Hematopoietic multipotent progenitor cell treated with erythropoietin and hydrocortisone succinate and interleukin-3 and kit ligand, for 15 days (in vitro differentiated cells): ENCODE measurements around the gene CCN5.
A peak's percentile ranks its signal among the peaks of the same experiment; 100 is the strongest.

Experiments
- DNase-seq: peaks from one replicate; pipeline ENCODE4 v3.0.0-alpha.2; 2015; ENCODE audit warnings: low spot score

Gene CCN5

DNA sequence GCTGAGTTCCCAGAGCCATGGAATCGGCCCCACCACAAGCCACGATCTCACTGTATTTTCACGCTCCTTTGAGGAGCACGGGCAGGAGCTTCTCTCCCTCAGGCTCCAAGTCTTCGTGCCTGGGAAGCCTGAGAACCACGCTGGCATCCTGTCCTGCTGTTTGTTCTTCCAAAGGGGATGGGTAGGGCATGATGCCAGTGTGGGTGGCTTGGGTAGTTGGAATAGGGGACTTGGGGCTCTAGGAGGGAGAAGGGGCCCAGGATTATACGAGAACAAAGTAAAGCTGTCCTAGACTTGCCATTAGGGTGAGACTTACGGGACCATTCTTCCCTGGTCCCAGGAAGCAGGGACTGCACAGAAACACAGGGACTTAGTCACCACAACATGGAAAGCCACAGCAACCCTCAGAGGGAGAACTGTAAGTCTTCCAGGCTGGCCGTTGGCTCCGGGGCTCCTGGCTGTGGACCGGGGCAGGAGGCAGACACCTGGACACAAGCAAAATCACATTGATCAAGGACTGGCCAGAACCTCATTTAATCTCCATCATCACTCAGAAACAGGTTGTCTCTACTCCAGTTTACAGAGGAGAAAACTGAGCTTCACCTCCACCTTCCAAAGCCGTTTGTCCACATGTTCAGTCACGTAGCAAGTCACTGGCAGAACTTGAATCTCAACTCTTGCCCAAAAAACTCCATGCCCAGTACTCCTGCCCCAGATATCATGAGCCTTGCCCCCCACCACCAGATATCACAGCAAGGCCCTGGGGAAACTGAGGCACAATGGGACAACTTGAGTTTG is 1.3 kb downstream of the CCN5 start:
- DNase-seq = no peak

DNA sequence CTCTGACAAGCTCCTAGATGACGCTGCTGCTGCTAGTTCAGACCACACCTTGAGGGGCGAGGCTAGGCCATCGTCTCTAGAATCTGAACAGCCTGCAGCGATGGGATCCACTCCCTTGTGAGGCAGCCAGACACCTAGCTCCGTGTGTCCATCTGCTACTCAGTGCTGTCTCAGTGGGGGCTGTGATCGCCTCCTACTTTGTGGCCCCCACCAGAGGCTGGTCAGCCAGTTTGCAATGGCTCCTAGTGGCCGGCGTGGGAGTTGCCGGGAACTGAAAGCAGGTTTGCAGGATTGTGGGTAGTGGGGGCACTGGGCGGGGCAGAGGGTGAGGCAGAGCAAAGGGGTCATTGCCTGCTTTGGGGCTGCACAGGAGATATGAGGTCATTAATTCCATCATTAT is 2.8 kb downstream of the CCN5 start:
- DNase-seq = no peak

DNA sequence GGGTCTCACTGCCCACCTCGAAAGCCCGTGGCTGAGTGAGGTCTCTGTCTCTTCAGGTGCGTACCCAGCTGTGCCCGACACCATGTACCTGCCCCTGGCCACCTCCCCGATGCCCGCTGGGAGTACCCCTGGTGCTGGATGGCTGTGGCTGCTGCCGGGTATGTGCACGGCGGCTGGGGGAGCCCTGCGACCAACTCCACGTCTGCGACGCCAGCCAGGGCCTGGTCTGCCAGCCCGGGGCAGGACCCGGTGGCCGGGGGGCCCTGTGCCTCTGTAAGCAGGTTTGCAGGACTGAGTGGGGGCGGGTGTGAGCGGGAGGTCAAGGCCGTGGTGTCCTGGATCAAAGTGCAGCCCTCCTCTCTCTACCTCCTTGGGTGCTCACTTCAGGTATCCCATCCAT is 4.7 kb downstream of the CCN5 start:
- no peak for DNase-seq

DNA sequence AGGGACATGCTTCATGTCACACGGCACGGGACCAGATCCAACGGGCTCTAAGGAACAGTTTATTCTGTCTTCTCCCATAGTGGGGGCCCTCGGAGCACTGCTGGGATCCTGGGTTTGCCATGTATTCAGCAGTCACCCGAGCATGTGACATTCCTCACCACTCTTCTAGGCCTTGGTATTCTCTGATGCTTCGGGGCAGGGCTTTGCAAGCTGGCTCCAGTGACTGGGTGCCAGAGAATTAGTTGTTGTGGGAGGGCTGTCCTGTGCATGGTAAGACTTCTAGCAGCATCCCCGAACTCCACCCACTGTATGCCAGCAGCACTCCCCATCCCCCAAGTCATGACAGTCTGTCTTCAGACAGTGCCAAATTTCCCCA is 5.4 kb downstream of the CCN5 start:
- no peak for DNase-seq

DNA sequence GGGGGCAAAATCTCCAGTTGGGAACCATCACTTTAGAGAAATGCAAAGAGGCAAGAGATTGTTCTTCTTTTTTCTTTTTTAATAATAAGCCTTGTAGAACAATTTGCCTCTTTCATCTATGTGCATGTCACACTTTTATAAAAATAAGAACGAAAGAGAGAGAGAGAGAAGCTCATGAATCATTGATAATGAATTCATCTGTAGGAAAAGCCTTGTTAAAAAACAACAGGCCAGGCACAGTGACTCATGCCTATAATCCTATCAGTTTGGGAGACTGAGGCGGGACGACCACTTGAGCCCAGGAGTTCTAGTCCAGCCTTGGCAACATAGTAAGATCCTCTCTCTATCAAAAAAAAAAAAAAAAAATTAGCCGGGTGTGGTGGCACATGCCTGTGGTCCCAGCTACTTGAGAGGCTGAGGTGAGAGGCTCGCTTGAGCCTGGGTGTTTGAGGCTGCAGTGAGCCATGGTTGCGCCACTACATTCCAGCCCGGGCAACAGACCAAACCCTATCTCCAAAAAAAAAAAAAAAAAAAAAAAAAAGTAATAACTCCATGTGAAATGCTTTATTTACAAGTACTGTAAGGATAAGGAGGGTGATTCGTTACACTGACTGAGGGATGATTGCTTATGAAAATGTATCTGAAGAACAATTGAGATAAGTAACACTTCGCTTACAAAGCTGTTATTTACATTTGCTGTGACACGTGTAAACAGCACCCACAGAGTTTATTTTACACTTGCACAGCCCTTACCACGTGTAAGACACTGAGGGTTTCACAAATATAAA is 6.0 kb downstream of the CCN5 start:
- no peak for DNase-seq

DNA sequence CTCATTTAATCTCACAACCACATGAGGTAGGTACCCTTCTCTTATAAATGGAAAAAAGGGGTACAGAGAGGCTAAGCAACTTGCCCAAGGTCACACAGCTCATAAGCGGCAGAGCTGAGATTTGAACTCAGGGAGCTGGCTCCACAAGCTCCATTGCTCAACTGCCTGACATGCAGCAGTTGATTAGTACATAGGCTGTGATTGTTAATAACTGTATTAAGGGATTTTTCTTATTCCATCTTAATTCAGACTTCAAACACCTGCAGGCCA is 6.6 kb downstream of the CCN5 start:
- DNase-seq = no peak

DNA sequence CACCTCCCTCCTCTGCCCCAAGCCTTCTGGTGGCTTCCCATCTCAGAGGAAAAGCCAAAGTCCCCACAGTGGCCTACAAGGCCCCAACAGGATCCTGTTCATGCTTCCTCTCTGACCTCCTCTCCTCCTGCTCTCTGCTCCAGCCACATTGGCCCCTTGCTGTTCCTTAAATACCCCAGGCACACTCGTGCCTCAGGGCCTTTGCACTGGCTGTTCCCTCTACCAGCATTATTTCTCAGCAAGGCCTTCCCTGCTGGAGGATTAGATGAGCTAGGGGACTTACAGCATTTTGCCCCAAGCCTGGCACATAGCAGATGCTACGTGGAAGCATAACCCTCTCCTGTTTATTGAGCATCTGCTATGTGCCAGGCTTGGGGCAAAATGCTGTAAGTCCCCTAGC is 7.8 kb downstream of the CCN5 start:
- DNase-seq = no peak

DNA sequence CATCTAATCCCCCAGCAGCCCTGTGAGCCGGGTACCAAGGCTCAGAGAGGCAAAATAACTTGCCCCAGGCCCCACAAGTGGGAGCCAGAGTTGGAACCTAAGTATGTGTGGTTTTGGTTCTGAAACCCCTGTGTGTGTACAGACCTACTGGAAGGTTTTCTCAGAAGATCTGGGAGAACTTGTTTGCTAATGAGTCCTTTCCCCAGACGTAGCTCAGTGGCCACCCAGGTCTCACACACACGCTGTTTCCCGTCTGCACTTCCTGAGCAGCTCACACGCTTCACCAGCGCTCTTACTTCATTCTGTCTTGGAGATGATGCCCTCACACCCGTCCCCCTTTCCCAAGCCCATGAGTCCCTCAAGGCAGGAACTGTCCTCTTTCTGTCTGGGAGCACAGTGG is 8.2 kb downstream of the CCN5 start:
- DNase-seq = no peak

DNA sequence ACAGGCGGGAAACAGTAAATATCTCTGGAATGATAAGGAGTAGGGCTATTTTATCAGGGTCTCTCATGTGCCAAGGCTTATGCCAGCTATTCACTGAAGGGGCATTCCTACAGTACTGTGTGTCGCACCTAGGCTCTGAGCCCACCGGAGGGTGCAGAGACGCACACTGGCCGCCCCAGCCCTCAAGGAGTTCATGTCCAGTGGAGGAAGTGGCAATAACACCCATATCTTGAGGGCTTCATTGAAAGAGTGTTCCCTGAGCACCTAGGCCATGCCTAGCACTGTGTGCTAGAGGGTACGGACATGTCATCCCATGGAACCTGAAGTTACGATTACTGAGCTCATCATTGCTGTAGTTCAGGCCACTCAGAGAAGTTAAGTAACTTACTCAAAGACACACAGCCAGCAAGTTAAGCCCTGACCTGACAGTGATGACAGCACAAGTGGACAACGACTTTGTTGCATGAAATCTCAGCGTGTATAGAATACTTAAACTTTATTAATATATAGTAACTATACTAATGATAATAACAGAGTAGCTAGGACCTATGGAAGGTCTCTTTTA is 8.7 kb downstream of the CCN5 start:
- no peak for DNase-seq

DNA sequence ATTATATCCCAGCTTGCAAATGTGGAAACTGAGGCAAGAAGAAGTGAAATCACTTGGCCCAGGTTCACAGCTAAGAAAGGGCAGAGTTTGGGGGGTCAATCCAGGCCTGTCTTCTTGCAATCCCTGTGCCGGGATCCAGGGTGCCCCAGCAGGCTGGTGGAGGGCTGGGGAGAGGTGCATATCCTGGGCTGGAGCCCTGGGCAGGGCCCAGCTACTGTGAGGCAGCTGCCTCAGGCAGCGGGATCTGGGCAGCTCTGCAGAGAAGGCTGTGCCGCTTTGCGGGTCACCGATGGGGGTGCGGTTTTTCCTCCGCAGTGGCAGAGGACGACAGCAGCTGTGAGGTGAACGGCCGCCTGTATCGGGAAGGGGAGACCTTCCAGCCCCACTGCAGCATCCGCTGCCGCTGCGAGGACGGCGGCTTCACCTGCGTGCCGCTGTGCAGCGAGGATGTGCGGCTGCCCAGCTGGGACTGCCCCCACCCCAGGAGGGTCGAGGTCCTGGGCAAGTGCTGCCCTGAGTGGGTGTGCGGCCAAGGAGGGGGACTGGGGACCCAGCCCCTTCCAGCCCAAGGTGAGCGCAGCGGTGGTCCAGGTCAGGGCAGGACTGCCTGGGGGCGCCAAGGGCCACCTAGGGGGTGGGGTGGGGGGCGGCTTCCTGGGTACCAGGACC is 9.4 kb downstream of the CCN5 start:
- DNase-seq = no peak

DNA sequence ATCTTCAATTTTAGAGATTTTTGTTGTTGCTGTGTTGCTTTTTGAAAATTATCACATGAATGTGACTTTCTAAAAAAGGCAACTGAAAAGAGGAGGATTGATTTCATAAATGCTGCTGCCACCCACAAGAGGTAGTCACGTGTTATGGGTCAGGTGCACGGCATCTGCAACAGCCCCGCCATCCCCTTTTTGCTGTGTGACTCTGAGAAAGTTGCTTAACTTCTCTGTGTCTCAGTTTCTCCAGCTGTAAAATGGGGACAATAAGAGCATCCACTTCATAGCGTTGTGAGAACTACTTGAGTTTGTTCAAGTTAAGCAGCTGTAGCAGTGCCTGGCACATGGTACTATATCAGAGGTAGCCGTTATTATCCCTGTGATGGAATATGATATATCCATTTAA is 10.7 kb downstream of the CCN5 start:
- no peak for DNase-seq

DNA sequence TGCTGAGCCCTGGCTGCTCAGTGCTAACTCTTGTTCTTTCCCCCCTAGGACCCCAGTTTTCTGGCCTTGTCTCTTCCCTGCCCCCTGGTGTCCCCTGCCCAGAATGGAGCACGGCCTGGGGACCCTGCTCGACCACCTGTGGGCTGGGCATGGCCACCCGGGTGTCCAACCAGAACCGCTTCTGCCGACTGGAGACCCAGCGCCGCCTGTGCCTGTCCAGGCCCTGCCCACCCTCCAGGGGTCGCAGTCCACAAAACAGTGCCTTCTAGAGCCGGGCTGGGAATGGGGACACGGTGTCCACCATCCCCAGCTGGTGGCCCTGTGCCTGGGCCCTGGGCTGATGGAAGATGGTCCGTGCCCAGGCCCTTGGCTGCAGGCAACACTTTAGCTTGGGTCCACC is 11.9 kb downstream of the CCN5 start:
- no peak for DNase-seq

DNA sequence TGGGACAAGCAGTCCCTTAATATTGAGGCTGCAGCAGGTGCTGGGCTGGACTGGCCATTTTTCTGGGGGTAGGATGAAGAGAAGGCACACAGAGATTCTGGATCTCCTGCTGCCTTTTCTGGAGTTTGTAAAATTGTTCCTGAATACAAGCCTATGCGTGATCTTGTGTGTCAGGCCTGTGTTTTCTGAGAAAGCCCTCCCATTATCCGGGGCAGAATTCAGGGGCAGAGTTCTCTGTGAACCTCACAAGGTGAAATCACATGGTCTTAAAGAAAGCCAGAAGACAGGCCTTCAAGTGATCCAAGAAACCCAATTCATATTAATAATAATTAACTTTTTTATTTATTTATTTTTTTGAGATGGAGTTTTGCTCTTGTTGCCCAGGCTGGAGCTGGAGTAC is 12.5 kb downstream of the CCN5 start:
- no peak for DNase-seq

DNA sequence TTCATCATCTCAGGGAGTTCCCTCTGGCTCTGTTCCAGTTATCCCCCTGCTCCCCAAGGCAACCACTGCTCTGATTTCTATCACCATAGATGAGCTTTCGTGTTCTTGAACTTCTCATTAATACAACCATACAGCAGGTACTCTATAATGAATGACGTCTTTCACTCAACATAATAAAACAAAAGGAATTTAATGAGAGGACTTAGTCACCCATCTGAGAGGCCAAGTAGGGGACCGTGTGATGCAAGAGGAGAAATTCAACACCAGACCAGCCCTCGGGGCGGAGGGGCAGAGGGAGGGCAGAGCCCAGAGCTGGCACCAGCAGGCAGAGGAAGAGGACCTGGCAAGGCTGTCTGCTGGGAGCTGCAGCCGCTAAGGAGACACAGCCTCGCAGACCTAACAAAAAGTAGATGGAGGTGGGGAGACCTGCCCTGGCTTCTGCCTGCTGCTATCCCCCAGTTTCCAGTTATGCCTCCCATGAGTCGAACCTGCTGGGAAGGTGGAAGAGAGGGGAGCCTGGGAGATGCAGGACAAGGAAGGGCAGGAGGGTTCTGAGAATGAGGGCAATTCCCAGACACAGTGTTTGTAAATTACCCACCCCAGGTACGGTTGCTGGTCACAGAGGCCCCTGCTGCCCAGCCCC is 13.8 kb downstream of the CCN5 start:
- DNase-seq = no peak

DNA sequence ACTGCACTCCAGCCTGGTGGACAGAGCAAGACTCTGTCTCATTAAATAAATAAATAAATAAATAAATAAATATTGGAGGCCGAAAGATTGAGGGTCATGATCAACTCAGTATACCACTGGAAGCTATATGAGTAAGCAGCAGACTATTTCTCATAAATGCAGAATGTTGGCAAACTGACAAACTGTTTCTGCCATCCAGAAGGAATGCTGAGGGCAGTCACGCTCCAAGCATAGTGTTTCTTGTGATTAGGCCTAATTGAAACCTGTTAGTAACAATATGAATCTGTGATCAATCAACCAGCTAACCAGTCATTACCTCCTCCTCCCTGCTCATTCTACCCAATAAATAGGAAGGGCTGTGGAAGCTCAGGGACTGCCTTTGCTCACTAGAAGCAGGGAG is 15.3 kb downstream of the CCN5 start:
- DNase-seq = no peak

DNA sequence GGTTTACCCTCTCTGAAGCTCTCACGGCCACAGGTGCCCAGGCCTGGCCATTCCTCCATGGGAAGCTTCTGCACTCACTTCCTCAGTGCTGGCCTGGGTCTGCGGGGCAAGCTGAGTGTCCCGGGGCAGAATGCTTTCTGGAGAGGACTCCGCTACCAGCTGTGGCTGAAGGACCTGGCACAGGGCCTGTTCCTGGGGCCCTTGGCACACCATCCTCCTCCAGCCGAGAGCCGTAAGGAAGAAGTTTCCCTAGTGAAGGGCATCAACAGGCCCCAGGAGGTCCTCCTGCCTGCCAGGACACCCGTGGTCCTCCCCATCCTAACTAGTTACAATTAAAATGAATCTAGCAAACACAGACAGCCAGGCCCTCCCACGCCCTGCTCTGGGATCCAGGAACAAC is 16.5 kb downstream of the CCN5 start:
- no peak for DNase-seq

DNA sequence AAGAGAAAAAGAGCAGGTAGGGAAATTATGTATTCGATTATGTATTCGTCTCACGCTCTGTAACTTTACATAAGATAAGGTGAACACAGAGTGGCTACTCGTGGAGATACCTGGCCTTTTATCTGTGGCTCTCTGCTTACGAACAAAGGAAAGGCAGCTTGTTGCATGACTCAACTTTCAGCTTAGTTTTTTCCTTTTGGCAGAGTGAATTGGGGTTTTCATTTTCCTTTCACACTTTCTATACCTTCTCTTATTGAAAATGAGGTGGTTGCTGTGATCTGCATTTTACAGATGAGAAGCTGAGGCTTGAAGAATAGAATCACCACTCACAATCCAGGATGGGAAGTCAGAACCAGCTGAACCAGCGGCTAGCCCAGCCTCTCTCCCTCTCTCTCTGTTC is 17.2 kb downstream of the CCN5 start:
- no peak for DNase-seq

DNA sequence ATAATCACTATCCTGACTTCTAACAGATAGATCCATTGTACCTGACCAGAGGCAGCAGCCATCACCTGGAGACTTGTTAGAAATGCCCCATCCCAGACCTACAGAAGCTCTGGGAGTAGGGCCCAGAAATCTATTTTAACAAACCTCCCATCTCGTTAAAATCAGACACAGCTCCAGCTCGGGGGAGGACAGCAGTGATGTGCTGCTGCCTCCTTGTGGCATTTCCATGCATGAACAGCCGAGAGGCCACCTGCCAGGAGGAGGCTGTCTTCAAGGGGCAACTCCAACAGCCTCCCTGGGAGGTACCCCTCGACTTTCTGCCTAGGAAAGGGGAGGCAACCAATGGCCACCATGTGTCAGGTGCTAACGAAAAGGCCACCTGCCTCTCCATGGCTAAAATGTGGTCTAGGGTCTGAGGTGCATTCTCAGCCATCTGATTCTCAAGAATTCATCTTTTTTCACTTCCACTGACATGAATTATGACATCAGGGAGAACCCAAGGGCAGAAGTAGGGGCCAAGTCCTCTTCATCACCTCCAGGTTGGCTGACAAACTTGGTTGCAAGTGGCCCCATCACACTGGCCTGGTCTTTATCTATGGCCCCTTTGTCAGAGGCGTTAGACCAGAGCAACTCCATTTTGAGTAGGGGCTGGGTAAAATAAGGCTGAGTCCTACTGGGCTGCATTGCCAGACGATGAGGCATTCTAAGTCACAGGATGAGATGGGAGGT is 18.3 kb downstream of the CCN5 start:
- peak; percentile 41 for DNase-seq

DNA sequence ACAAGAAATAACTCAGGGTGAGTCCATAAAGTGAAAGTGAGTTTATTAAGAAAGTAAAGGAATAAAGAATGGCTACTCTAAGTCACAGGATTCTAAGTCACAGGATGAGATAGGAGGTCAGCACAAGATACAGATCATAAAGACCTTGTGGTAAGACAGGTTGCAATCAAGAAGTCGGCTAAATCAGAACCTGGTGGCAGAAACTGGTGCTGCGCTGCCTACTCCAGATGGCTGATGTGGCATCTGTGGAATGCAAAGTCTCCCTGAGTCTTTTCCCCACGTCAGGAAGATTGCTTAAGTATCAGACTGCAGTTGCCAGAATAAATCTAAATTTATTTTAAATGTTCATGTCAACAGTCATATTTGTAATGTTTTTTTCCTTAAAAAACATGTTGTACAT is 19.8 kb downstream of the CCN5 start:
- no peak for DNase-seq

DNA sequence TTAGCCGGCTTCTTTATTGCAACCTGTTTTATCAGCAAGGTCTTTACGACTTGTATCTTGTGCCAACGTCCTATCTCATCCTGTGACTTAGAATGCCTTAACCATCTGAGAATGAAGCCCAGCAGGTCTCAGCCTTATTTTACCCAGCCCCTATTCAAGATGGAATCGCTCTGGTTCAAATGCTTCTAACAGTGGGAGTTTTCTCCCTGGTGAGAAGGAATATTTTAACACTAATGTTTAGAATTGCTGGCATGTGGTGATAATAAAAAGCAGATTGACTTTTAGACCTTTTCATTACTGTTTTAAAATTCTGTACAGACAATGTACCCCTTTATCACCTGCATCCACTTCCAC is 20.6 kb downstream of the CCN5 start:
- DNase-seq = no peak

DNA sequence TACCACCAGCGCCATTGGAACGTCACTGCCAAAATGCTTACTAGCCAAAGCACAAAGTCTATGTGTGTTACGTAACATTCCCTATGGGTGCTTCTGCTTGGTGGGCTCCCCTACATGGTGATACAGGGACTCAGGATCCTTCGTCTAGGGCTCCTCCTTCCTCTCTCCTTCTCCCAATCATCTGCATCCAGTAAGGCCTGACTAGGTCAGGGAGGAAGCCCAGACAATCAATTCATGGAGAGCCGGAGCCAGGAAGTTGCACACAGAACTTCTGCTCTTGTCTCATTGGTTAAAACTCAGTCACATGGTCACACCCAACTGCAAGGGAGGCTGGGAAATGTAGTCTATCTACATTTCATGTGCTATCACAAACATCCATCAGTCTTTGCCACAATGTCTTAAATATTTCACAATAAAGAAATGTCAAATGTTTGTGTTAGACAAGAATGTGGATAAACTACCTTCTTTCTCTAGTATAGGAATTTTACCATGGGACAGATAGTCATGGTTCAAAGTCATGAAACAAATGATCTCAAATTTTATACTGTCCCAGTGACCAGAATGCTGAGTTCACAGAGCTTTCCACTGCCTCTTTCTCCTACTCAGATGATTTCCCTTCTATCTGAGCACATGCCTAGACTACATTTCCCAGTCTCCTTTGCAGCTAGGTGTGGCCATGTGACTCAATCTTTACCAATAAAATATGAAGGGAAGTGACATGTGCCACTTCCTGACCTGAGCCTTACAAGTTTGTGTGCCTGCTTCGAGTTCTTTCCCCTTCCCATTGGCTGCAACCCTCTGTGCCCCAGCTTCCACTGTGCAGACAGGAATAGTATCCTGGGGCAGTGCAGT is 21.2 kb downstream of the CCN5 start:
- peak; percentile 23 for DNase-seq
